GM19035 (cell line): ENCODE measurements around the gene MVK.

Source experiments
- ATAC-seq: cut with Tn5 transposase; IDR thresholded peaks from one replicate; pipeline ENCODE4 v1.9.1; 2021; ENCODE audit not compliant: unreplicated experiment

The MVK gene

DNA sequence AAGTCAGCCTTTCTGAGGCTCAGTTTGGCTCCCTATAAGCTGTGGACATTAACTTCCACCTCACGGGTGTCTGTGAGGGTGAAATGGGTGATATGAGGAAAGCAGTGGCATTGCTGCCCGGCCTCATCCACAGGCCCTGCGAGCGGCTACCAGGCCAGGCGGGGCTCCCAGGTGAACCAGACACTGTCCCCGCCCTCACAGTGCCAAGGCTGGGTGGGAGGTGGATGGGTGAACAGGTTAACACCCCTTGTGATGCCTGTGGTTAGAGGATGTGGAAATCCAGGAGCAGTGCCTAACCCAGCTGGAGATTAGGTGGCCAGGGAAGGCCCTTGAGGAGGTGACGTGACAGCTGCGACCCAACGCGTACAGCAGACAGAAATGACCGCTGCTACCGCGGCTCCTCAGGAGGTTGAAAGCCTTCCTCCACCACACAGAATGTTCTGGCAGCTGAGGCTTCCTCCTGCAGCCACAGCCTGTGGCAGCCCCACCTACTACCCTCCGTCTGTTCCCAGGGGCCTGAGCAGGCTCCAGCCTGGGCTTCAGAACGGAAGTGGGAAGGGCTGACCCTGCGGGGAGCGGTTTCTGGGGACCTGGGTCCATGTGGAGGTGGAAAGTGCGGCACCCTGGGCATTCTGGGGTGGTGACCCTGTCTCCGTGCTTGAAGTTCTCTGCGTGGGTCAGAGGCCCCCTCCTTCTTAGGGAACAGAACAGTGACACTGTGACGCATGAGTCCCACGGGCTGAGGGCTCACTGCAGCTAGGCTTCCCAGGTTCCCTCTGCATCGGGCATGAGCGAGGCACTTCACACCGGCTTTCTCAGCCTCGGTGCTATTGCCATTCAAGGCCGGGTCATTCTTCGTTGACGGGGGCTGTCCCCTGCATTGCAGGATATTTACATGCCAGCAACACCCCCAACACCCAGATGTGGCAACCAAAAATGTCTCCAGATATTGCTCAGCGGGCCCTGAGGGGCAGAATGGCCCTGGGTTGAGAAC is 10.0 kb upstream of the MVK start:
- no peak for ATAC-seq

DNA sequence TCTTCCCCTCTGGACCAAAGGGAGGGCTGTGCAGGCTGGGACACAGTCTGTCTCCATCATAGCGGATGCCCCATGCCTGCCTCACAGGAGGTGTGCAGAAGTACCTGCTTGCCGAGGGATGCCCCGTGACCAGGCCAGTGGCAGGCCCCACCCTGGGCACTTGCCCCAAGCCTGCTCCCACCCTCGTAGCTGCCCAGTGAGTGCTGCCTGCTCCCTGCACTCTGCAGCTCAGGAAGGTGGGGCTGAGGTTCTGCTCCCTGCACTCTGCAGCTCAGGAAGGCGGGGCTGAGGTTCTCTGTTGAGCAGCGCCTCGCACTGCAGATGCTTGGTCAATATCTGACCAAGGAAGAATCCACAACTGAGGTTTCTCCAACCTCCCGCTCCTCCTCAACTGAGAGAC is 7.2 kb upstream of the MVK start:
- ATAC-seq: no peak

- no peak for ATAC-seq
These were observed 6.3 kb upstream of the MVK start for GRCh38 chr12:109567296-109567695.

GRCh38 chr12:109567967-109568366 is 5.6 kb upstream of the MVK start:
- no peak for ATAC-seq

- no peak for ATAC-seq
These were observed 5.1 kb upstream of the MVK start for GRCh38 chr12:109568486-109568885.

- ATAC-seq: no peak
These were observed 1.7 kb upstream of the MVK start for GRCh38 chr12:109571773-109572505.

- ATAC-seq: no peak
These were observed 1.1 kb upstream of the MVK start for GRCh38 chr12:109572506-109572845.

DNA sequence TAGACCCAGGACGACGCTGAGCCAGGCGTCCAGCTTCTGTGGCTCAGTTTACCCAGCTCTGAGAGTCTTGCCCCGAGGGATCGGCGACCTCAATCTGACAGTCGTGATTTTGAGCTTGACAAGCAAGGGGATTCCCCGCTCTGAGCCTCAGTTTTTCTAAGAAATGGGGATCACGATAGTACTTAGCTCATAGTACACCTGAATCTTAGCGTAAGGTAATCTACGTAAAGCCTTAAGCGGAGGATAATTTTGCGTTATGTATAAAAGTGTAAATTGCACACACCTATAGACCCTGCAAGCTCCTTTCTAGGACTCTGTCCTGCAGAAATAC is 285 bp downstream of the MVK start:
- ATAC-seq: peak; percentile 19

DNA sequence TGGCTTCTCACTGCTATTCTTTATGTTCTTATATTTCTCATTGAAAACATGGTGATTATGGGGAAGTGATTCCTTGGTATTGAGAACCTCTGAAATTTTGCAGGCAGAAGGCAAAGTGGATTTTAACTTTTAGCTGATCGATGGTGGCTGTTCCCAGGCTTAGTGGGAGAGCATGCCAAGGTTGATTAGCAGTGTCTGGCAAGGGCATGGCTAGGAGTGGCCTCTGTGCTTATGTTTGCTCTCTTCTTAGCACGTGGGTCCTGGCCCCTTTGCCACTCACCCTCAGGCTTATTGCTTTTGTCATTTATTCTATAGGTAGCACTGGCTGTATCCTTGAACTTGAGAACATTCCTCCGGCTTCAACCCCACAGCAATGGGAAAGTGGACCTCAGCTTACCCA is 2.1 kb downstream of the MVK start:
- ATAC-seq: no peak

DNA sequence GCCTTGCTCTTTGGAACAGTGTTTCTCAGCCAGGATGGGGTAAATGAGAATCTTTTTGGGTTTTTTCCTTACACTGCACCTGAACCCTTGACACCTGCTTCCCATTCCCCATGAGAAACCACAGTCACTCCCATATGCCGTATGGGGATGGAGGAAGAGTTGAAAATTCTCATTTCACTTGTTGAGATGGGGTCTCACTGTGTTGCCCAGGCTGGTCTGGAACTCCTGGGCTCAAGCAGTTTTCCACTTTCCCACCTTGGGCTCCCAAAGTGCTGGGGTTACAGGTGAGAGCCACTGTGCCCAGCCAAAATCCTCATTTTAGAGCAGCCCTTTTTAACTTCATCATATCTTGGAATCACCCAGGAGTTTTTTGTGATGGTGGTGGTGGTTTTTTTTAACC is 3.7 kb downstream of the MVK start:
- ATAC-seq: no peak

DNA sequence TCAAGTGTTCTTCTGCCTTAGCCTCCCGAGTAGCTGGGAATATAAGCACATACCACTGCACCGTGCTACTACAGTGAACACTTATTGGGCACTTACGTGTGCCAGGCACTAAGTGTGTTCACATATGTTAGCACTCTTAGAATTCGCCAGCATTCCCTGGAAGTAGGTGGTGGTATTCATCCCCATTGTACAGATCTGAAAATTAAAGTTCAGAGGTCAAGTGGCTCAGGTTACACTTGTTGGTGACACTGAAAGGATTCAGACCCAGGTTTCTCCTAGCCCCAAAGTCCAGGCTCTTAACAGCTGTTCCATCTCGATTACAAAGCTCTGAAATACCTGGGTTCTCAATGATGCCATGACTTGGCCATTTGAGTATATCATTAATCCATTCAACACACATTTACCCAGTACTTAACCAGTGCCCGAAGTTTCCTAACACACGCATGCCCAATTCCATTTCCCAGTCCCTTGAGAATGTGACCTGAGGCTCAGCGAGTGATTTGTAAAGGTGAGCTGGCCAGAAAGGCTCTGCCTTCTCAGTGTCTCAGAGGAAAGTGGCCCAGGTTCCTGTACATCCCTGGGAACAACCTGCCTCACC is 4.8 kb downstream of the MVK start:
- ATAC-seq: no peak

DNA sequence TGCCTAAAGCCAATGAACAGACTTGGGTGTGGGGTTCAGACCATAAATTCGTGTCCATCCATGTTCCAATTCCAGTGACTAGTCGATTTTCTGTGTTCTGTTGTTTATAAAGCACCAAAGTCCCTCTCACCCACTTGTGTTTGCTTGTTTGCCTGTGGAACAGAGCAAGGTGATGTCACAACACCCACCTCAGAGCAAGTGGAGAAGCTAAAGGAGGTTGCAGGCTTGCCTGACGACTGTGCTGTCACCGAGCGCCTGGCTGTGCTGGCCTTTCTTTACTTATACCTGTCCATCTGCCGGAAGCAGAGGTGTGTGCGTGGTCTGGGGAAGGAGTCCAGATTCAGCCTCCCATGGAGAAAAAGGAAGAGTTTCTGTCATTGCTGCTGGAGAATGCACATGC is 6.0 kb downstream of the MVK start:
- no peak for ATAC-seq

- no peak for ATAC-seq
These were observed 6.7 kb downstream of the MVK start for GRCh38 chr12:109580272-109580671.

DNA sequence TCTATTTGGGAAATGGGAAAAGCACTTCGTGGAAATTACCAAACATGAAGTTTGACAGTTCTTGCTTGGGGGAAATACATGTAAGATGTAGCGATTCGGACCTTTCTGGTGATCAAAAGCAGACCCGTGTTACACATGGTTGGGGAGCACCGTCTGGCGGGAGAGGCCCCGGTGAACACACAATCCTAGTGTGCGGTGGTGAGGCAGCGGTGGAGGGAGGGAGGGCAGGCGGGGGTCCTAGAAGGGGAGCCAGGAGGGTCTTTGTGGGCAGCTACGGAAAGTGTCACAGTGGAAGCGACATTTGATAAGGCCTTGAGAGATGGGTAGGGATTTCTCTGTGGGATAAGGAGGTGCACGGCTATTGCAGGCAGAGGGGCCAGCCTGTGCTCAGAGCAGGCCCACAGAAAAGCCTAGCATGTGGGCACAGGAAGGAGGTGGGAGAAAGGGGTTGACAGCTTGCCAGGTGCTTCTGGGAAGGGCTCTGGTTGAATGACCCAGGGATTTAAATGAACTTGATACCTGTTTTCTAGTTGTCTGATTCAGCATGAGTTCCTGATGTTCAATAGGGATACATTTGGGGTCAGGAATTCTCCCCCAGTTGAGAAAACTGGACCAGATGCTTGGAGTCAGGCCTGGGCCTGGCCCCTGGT is 7.2 kb downstream of the MVK start:
- no peak for ATAC-seq

- no peak for ATAC-seq
These were observed 7.7 kb downstream of the MVK start for GRCh38 chr12:109581334-109581691.

- ATAC-seq: no peak
These were observed 8.3 kb downstream of the MVK start for GRCh38 chr12:109581856-109582255.

DNA sequence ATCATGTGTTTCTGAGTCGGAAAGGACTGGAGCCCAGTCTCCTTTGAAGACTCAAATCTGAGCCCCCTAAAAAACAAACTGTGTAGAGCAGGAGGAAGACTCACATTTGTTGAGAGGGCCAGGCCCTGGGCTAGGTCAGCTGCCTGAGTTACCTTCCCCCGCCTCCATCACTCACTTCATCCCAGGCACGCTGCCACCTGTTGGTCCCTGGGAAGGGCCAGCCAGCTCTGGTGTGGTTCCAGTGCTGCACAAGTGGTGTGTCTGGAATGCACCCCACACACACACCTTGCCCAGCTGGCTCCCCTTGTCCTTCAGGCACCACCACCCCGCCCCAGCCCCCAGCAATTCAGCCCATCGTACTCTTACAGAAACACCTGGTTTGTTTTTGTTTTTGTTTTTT is 9.0 kb downstream of the MVK start:
- ATAC-seq: no peak

DNA sequence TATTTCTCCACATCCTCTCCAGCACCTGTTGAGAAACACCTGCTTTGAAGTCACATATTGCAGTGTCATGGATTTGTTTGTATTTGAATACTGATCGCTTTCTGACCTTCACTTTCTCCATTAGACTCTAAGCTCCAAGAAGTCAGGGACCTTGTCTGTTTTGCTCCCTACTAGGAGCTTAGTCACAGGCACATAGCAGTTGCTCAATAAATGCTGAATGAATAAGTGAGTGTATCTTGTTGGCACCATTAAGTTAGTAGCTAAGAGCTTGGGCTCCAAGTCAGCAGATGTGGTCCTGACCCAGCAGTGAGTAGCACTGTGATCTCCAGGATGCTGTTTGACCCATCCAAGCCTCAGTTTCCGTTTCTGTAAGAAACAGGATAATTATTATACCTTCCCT is 10.1 kb downstream of the MVK start:
- ATAC-seq: no peak

DNA sequence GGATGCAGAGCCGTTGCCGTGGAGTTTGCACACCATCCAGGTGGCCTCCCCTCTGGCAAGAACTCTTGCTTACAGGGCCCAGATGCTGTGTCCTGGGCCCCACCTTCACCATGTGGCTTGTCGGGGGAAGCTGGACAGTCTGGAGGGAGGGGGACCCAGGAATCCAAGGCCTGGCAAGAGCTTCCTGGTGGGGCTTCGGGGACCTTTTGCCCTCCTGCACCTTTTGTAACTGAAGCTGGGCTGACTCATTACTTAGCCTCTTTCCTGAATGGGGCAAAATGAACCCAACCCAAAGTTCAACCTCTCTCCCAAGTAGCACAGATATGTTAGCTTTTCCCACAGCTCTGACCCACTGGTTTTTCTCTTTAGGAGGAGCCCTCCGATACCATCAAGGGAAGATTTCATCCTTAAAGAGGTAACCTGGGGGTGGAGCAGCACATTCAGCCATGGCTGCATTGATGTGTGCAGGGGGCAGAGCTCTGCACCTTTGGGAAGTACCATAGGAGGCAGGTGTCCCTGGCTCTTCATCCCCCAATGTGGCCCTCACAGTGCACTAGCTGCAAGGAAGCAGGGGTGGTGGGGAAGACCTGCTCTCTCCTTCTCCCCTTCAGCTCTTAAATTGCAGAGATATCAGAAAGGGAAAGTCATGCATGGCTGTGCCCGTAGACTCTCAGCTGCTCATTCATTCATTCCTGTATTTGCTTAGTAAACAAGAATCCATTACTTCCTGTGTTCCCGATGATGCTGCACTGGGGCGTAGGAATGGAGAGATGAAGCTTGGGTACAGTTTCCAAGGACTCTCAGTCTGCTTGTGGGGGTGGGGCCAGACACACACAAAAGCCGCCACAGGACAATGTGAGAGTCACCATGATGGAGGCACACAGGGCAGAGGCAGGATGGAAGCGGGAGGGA is 13.0 kb downstream of the MVK start:
- no peak for ATAC-seq

- no peak for ATAC-seq
These were observed 14.3 kb downstream of the MVK start for GRCh38 chr12:109587921-109588320.
